Neural progenitor cell (in vitro differentiated cells): ENCODE measurements around the gene FARP1. TPM values are rescaled to one million over a fixed set of nuclear protein-coding genes. Genes with fewer than 3 reads are reported as not detected.

ENCODE experiments used
- DNase-seq: peaks from one replicate; pipeline ENCODE4 v3.0.0-alpha.2; 2016; ENCODE audit warnings: low spot score
- H2AFZ ChIP-seq: fragments of 200-600 bp; sonication (generic); replicated peaks from 2 replicates; pipeline ENCODE4 v1.6.1; 2016; ENCODE audit warnings: antibody characterized with exemption
- H3F3A ChIP-seq: fragments of 200-600 bp; sonication (generic); 2 replicates; pipeline ENCODE4 v1.6.1; 2016; ENCODE audit warnings: antibody characterized with exemption, low read depth
- H3K27ac ChIP-seq: fragments of 200-600 bp; sonication (generic); 2 replicates; pipeline ENCODE4 v1.5.1; 2016; ENCODE audit warnings: mild to moderate bottlenecking
- H3K27me3 ChIP-seq: fragments of 200-600 bp; sonication (generic); 2 replicates; pipeline ENCODE4 v1.6.1; 2016; ENCODE audit warnings: mild to moderate bottlenecking, moderate library complexity
- H3K36me3 ChIP-seq: fragments of 200-600 bp; sonication (generic); 2 replicates; pipeline ENCODE4 v1.5.1; 2016
- H3K4me1 ChIP-seq: fragments of 200-600 bp; sonication (generic); 2 replicates; pipeline ENCODE4 v1.6.1; 2016; ENCODE audit warnings: mixed run types
- H3K4me2 ChIP-seq: fragments of 200-600 bp; sonication (generic); 2 replicates; pipeline ENCODE4 v1.6.1; 2016
- H3K4me3 ChIP-seq: fragments of 200-600 bp; sonication (generic); 2 replicates; pipeline ENCODE4 v1.5.1; 2016
- H3K79me2 ChIP-seq: fragments of 200-600 bp; sonication (generic); 2 replicates; pipeline ENCODE4 v1.6.1; 2016; ENCODE audit warnings: low read depth
- H3K9ac ChIP-seq: fragments of 200-600 bp; sonication (generic); 2 replicates; pipeline ENCODE4 v1.6.1; 2016
- H3K9me3 ChIP-seq: fragments of 200-600 bp; sonication (generic); 2 replicates; pipeline ENCODE4 v1.5.1; 2016; ENCODE audit warnings: low read depth
- H4K20me1 ChIP-seq: fragments of 200-600 bp; sonication (generic); 2 replicates; pipeline ENCODE4 v1.6.1; 2016; ENCODE audit warnings: low read depth
- H3K27ac Mint-ChIP-seq: 3 replicates; pipeline ENCODE4 v1.8.0; 2021; ENCODE audit warnings: mixed read lengths
- H3K27me3 Mint-ChIP-seq: 2 replicates; pipeline ENCODE4 v1.8.0; 2022; ENCODE audit warnings: low read depth, mild to moderate bottlenecking, inconsistent platforms, moderate library complexity, mixed read lengths; ENCODE audit not compliant: insufficient read depth
- H3K36me3 Mint-ChIP-seq: 3 replicates; pipeline ENCODE4 v1.8.0; 2021; ENCODE audit warnings: mixed read lengths
- H3K4me1 Mint-ChIP-seq: 3 replicates; pipeline ENCODE4 v1.8.0; 2021; ENCODE audit warnings: mixed read lengths
- H3K4me3 Mint-ChIP-seq: 3 replicates; pipeline ENCODE4 v1.8.0; 2021; ENCODE audit warnings: mild to moderate bottlenecking, moderate library complexity, mixed read lengths
- H3K9me3 Mint-ChIP-seq: 3 replicates; pipeline ENCODE4 v1.8.0; 2020; ENCODE audit warnings: mixed read lengths
- EZH2 ChIP-seq: fragments of 200-600 bp; sonication (generic); IDR thresholded peaks from 2 replicates; pipeline ENCODE4 v1.6.1; 2017; ENCODE audit warnings: antibody characterized with exemption, mild to moderate bottlenecking, moderate library complexity
- EZH2phosphoT487 ChIP-seq: fragments of 200-600 bp; sonication (generic); IDR thresholded peaks from 2 replicates; pipeline ENCODE4 v1.6.1; 2017; ENCODE audit warnings: antibody characterized with exemption
- total RNA-seq: library from RNA; depleted of rRNA; stranded (reverse); fragments of >200 nt; gene quantifications from 2 replicates; pipeline ENCODE4 v1.2.3, GENCODE V29; 2015; ENCODE audit warnings: low replicate concordance
- TF ChIP-seq, protein P1 (sequence below): fragments of 200-600 bp; sonication (generic); IDR thresholded peaks from 2 replicates; pipeline ENCODE4 v1.5.1; 2017; ENCODE audit warnings: antibody characterized with exemption, mild to moderate bottlenecking

Gene FARP1
- total RNA-seq, 1 donor from 2014 or later, result 78.0 TPM

DNA sequence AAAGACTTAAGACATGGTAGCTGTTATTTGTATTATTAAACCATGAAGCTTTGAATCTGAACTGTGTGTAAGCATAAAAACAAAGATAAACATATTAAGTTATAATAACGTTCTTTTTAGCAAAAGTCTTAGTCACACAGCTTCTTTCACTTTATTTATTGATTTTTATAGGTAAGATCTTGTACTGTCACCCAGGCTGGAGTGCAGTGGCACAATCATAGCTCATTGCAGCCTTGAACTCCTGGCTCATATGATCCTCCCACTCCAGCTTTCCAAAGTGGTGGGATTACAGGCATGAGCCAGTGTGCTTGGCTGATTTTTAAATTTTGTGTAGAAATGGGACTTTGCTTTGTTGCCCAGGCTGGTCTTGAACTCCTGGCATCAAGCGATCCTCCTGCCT is 13.4 kb downstream of the FARP1 start:
- Mint-ChIP-seq H3K4me1 (peaks cover 16% of the 10 kb centered on the region), H3K4me3 (no peak overlapping the region), H3K9me3 (peaks cover 3% of the 10 kb centered on the region), H3K36me3 (peaks cover 15% of the 10 kb centered on the region), H3K27me3 (no peaks in the 10 kb centered on the region), H3K27ac (no peak overlapping the region)
- H3K9ac ChIP-seq, result no peak overlapping the region
- H3K27me3 ChIP-seq, result no peaks in the 10 kb centered on the region
- no peak overlapping the region for H3K4me3 ChIP-seq
- DNase-seq, result no peak
- H2AFZ ChIP-seq, result no peak overlapping the region
- H3K27ac ChIP-seq, result no peak overlapping the region
- peaks cover 96% of the 10 kb centered on the region for H3K79me2 ChIP-seq
- H3K4me1 ChIP-seq, result no peaks in the 10 kb centered on the region
- no peaks in the 10 kb centered on the region for H3K36me3 ChIP-seq
- no peak overlapping the region for H3K4me2 ChIP-seq
- H3K9me3 ChIP-seq, result no peaks in the 10 kb centered on the region
- TF ChIP-seq, protein P1, sequence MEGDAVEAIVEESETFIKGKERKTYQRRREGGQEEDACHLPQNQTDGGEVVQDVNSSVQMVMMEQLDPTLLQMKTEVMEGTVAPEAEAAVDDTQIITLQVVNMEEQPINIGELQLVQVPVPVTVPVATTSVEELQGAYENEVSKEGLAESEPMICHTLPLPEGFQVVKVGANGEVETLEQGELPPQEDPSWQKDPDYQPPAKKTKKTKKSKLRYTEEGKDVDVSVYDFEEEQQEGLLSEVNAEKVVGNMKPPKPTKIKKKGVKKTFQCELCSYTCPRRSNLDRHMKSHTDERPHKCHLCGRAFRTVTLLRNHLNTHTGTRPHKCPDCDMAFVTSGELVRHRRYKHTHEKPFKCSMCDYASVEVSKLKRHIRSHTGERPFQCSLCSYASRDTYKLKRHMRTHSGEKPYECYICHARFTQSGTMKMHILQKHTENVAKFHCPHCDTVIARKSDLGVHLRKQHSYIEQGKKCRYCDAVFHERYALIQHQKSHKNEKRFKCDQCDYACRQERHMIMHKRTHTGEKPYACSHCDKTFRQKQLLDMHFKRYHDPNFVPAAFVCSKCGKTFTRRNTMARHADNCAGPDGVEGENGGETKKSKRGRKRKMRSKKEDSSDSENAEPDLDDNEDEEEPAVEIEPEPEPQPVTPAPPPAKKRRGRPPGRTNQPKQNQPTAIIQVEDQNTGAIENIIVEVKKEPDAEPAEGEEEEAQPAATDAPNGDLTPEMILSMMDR, result no peak
- TF ChIP-seq EZH2phosphoT487 (no peak), EZH2 (no peak)
- H4K20me1 ChIP-seq, result peaks cover 62% of the 10 kb centered on the region
- peaks cover 15% of the 10 kb centered on the region for H3F3A ChIP-seq

DNA sequence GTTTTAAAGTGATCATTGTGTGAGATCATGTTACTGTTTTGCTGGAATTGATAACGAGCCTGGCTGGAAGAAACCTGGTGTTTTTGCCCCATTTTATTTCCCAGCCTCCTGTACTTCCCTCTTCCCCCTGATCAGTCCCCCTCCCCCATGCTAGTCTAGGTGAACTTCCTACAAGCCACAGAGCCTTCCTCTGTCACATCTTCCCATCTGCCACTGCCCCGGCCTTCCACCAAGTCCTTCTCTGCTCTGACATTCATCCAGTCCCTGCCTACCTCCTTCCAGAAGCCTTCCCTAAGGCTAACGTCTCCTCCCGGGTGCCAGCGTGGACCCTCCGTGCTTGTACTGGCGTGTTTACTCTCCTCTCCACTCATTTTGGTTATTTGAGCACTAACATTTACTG is 14.3 kb downstream of the FARP1 start:
- Histone ChIP-seq H3K4me3 (no peak overlapping the region), H3F3A (peaks cover 18% of the 10 kb centered on the region), H3K79me2 (peaks cover 97% of the 10 kb centered on the region), H3K9me3 (no peaks in the 10 kb centered on the region), H2AFZ (no peak overlapping the region), H3K4me1 (no peaks in the 10 kb centered on the region), H3K9ac (no peak overlapping the region), H3K4me2 (no peak overlapping the region), H3K27ac (no peak overlapping the region), H3K36me3 (no peaks in the 10 kb centered on the region), H3K27me3 (no peaks in the 10 kb centered on the region), H4K20me1 (peaks cover 59% of the 10 kb centered on the region)
- Mint-ChIP-seq H3K36me3 (peaks cover 17% of the 10 kb centered on the region), H3K27me3 (no peaks in the 10 kb centered on the region), H3K9me3 (peaks cover 5% of the 10 kb centered on the region), H3K4me1 (peaks cover 22% of the 10 kb centered on the region), H3K4me3 (no peak overlapping the region), H3K27ac (peak overlapping the region; percentile 23)
- DNase-seq, result no peak
- TF ChIP-seq EZH2phosphoT487, result no peak
- TF ChIP-seq, protein P1, result no peak
- no peak for TF ChIP-seq EZH2

DNA sequence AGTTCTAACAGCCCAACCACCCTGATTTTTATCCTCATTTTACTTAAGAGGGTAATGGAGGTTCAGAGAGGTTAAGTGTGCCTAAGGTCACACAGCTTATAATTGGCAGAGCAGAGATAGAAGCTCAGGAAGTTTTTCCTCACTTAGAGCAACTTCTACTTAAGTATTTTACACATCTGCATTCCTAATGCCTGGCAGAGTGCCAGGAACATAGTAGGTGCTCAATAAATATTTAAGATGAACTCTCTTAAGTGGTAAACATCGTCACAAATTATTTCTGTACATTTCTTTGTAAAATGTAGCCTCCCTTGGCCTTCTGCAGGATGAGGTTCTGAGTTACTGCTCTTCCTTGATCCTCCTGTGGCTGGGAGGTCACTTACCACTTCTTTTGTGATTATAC is 14.7 kb downstream of the FARP1 start:
- H3K27me3 ChIP-seq, result no peaks in the 10 kb centered on the region
- peaks cover 18% of the 10 kb centered on the region for H3K36me3 Mint-ChIP-seq
- no peaks in the 10 kb centered on the region for H3K27me3 Mint-ChIP-seq
- H3K79me2 ChIP-seq, result peaks cover 97% of the 10 kb centered on the region
- peaks cover 13% of the 10 kb centered on the region for H3F3A ChIP-seq
- H3K27ac Mint-ChIP-seq, result no peak overlapping the region
- DNase-seq, result no peak
- H3K9me3 Mint-ChIP-seq, result peaks cover 5% of the 10 kb centered on the region
- H3K9me3 ChIP-seq, result no peaks in the 10 kb centered on the region
- no peak overlapping the region for H3K27ac ChIP-seq
- no peak overlapping the region for H3K9ac ChIP-seq
- H3K4me3 Mint-ChIP-seq, result no peak overlapping the region
- no peak overlapping the region for H3K4me3 ChIP-seq
- peaks cover 55% of the 10 kb centered on the region for H4K20me1 ChIP-seq
- H3K4me1 Mint-ChIP-seq, result peaks cover 22% of the 10 kb centered on the region
- TF ChIP-seq EZH2phosphoT487 (no peak), EZH2 (no peak)
- TF ChIP-seq, protein P1, result no peak
- no peaks in the 10 kb centered on the region for H3K36me3 ChIP-seq
- no peaks in the 10 kb centered on the region for H3K4me1 ChIP-seq
- no peak overlapping the region for H2AFZ ChIP-seq
- H3K4me2 ChIP-seq, result no peak overlapping the region
